Effector memory CD8-positive, alpha-beta T cell (primary cell): Measurements from ENCODE around the gene ZCCHC3.
A peak's percentile ranks its signal among the peaks of the same experiment; 100 is the strongest.
"Not testable (repeated sequence)": the region's sequence is repeated elsewhere in the genome, so short reads cannot be mapped to it uniquely, and the experiment has no call there.

Experiments used
- ATAC-seq: fragments of 150-1000 bp; cut with Tn5 transposase; replicated peaks from 2 replicates; pipeline ENCODE4 v1.10.0; 2021; ENCODE audit warnings: mild to moderate bottlenecking, moderate library complexity
- DNase-seq, 3 experiments: peaks; one replicate each; pipeline ENCODE4 v3.0.0; 2021
- H3K27ac Mint-ChIP-seq, 2 donors: one replicate each; pipeline ENCODE4 v1.8.0; 2022; ENCODE audit warnings: mild to moderate bottlenecking in 2 of 2, mixed read lengths in 2 of 2, moderate library complexity in 2 of 2
- H3K27me3 Mint-ChIP-seq, 2 donors: one replicate each; pipeline ENCODE4 v1.8.0; 2022; ENCODE audit warnings: mixed read lengths in 2 of 2
- H3K36me3 Mint-ChIP-seq: one replicate; pipeline ENCODE4 v1.8.0; 2022; ENCODE audit warnings: mild to moderate bottlenecking, moderate library complexity, mixed read lengths; ENCODE audit not compliant: insufficient read depth
- H3K4me1 Mint-ChIP-seq, 2 donors: one replicate each; pipeline ENCODE4 v1.8.0; 2022; ENCODE audit warnings: low read depth in 2 of 2, mixed read lengths in 2 of 2
- H3K4me3 Mint-ChIP-seq, 2 donors: one replicate each; pipeline ENCODE4 v1.8.0; 2022; ENCODE audit warnings: mild to moderate bottlenecking in 2 of 2, mixed read lengths in 2 of 2, moderate library complexity in 2 of 2
- H3K9me3 Mint-ChIP-seq, 2 donors: one replicate each; pipeline ENCODE4 v1.8.0; 2022; ENCODE audit warnings: mixed read lengths in 2 of 2
- total RNA-seq, 9 experiments: gene quantifications; one replicate each; lab custom pipeline; 2026; lab: John Stamatoyannopoulos, UW

The ZCCHC3 gene, protein sequence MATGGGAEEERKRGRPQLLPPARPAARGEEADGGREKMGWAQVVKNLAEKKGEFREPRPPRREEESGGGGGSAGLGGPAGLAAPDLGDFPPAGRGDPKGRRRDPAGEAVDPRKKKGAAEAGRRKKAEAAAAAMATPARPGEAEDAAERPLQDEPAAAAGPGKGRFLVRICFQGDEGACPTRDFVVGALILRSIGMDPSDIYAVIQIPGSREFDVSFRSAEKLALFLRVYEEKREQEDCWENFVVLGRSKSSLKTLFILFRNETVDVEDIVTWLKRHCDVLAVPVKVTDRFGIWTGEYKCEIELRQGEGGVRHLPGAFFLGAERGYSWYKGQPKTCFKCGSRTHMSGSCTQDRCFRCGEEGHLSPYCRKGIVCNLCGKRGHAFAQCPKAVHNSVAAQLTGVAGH
- total RNA-seq: 26.5 to 48.7 (median 37.8) reads per million in 9 experiments

DNA sequence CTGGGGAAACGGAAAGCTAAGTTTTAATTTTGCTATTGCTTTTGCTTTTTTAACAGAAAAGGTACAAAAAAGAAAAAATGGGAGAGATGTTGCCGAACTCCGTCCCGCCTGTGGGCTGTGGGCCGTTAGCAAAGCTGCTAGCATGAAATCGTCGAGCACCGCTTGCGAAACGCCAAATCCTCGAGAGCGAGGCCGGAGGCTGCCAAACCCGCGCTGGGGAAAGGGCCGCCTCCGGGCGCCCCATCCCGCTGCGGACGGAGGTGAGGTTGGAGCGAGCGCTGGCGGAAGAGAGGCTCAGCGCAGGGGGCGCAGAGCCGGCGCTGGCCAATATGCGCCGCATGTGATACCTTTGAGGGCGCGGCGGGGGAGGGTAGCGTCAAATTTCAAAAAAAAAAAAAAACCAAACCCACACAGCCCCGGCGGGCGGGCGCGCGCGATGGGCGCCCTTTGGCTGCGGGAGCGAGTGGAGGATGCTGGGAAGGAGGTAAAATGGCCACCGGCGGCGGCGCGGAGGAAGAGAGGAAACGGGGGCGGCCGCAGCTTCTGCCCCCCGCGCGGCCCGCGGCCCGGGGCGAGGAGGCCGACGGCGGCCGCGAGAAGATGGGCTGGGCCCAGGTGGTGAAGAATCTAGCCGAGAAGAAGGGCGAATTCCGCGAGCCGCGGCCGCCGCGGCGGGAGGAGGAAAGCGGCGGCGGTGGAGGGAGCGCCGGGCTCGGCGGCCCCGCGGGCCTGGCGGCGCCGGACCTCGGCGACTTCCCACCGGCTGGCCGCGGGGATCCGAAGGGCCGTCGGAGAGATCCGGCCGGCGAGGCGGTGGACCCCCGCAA, at the start of gene ZCCHC3:
Gene ZCCHC3, plus strand, starts transcription at position 473 of the 827 bp plus-strand sequence. Its CDS starts 17 bp downstream, at position 490.
- Mint-ChIP-seq H3K36me3 (peaks cover 24% of the 10 kb centered on the region), H3K9me3 (no peaks in the 10 kb centered on the region), H3K27ac (peak within 1 kb of the TSS; percentile 98 to 100), H3K4me3 (peak within 1 kb of the TSS; percentile 99 to 100), H3K27me3 (no peaks in the 10 kb centered on the region), H3K4me1 (peaks cover 35% of the 10 kb centered on the region in 2 donors)
- DNase-seq (peak; percentile 76 to 78 (median 76)), ATAC-seq (peak; percentile 89)

DNA sequence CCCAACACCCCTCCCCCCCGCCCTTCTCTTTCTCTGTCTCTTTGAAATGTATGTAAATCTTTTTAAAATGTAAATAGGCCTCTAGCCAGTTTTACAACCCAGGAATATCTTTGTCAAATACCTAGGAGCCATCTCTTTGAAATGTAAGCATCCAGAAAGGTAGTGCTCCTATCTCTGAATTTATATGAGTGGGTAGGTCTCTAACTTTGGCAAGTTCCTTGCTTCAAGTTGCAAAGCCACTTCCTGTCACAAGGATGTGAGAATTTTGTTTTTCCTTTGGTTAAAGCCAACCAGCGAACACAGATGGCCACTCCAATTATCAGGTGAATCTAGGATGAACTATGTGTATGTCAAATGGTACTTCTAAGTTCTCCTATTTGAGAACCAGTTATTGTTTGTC, 46.0 kb upstream of the ZCCHC3 start:
- Mint-ChIP-seq H3K4me1 (peaks cover 5% of the 10 kb centered on the region in 2 donors), H3K4me3 (no peak overlapping the region), H3K36me3 (peaks cover 3% of the 10 kb centered on the region), H3K27ac (no peak overlapping the region), H3K9me3 (no peaks in the 10 kb centered on the region), H3K27me3 (peaks cover 13 to 18% of the 10 kb centered on the region in 2 donors)
- DNase-seq (no peak), ATAC-seq (no peak)

DNA sequence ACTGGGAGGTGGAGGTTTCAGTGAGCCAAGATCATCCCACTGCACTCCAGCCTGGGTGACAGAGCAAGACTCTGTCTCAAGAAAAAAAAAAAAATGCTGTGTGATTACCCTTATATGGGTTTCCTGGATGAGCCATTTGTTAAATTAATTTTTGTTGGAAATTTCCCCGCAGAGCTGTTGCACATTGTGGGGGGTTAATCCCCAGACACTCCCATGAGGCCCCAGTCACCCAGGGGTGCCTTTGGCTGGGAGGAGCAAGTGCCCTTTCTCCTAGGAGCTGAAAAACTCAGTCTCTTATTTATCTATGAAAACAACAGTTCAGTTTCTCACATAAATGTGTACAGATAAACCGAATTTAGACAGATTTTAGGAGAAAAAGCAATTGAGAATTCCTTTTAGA, 44.6 kb upstream of the ZCCHC3 start:
- Mint-ChIP-seq H3K9me3 (no peaks in the 10 kb centered on the region), H3K27me3 (peaks cover 7 to 23% of the 10 kb centered on the region in 2 donors), H3K36me3 (peaks cover 3% of the 10 kb centered on the region), H3K4me3 (no peak overlapping the region), H3K27ac (no peak overlapping the region), H3K4me1 (peaks cover 5% of the 10 kb centered on the region in 2 donors)
- no peak for ATAC-seq
- no peak for DNase-seq

DNA sequence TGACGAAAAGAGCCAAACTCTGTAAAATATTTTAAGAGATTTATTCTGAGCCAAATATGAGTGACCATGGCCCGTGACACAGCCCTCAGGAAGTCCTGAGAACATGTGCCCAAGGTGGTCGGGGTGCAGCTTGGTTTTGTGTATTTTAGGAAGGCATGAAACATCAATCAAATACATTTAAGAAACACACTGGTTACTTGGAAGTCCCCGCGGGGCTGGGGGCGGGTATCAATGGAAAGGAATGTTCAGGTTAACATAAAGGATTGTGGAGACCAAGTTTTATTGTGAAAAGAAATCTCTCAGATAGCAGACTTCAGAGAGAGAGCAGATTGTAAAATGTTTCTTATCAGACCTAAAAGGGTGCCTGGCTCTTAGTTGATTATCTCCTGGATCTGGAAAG, 43.9 kb upstream of the ZCCHC3 start:
- H3K4me1 Mint-ChIP-seq, H3K27ac Mint-ChIP-seq, ATAC-seq, H3K4me3 Mint-ChIP-seq, H3K9me3 Mint-ChIP-seq, H3K36me3 Mint-ChIP-seq, DNase-seq: not testable (repeated sequence)
- H3K27me3 Mint-ChIP-seq: peaks cover 7 to 29% of the 10 kb centered on the region in 2 donors

DNA sequence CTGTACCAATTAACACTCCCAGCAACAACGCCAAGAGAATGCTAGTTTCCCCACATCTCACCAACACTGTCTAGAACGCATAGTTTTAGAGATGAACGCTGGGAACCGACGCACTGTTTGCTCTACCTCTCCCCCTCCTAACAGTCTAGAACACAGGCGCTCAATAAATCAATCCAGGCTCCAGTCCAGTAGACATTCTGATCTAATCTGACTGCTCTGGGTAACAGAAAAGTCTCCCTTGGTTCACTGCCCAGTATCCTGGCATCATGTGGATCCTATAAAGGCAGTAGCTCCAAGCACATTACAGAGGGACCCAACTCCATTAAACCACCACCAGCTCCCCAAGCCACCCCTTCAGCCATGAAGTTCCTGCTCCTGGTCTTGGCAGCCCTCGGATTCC, 40.0 kb upstream of the ZCCHC3 start, which contains the start of gene DEFB132:
Gene DEFB132, plus strand, starts transcription at position 306 of the 400 bp plus-strand sequence. Its CDS starts 55 bp downstream, at position 361.
- Mint-ChIP-seq H3K36me3 (no peaks in the 10 kb centered on the region), H3K9me3 (no peaks in the 10 kb centered on the region), H3K4me1 (no peaks in the 10 kb centered on the region), H3K27me3 (peaks cover 8 to 54% of the 10 kb centered on the region in 2 donors), H3K4me3 (no peak within 1 kb of the TSS), H3K27ac (no peak within 1 kb of the TSS)
- DNase-seq: no peak
- no peak for ATAC-seq

DNA sequence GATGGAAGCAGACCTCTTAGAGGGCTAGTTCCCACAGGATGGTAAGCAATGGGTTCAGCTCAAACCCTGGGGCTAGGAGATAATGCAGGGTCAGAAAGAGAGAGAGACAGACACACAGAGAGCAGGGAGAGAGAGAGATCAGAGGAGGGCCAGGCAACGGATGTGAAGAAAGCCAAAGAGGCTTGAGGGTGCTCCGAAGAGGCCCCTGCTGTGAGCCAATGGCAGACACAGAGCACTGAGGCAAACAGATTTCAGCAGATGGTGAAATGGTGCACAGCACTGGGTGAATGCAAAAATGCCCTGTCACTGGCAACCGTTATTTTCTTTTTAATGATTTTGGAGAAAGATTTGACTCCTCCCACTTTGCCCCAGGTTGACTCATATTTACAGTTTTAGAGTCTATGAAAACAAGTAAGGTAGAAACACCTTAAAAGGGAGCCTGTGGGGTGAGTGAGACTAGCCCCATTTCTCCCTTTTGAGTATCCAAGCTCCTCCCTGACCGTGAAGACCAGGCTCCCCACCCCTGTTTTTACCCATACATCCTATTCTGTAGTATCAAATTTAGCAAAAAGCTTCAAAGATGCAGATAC, 39.0 kb upstream of the ZCCHC3 start:
- H3K36me3 Mint-ChIP-seq: no peaks in the 10 kb centered on the region
- no peaks in the 10 kb centered on the region for H3K9me3 Mint-ChIP-seq
- no peak for ATAC-seq
- H3K4me3 Mint-ChIP-seq: no peak overlapping the region
- no peak overlapping the region for H3K27ac Mint-ChIP-seq
- H3K4me1 Mint-ChIP-seq: no peaks in the 10 kb centered on the region
- H3K27me3 Mint-ChIP-seq: peaks cover 8 to 50% of the 10 kb centered on the region in 2 donors
- DNase-seq: no peak

DNA sequence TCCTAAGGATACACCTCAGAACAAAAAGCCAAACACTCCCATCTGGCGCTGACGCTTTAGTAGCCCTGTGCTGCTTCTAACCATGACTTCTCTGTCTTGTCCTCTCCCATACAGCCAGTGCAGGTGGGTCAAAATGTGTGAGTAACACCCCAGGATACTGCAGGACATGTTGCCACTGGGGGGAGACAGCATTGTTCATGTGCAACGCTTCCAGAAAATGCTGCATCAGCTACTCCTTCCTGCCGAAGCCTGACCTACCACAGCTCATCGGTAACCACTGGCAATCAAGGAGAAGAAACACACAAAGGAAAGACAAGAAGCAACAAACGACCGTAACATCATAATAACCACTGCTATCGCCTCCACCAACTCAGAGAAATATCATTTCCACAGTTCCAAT, 38.4 kb upstream of the ZCCHC3 start:
- H3K36me3 Mint-ChIP-seq: no peaks in the 10 kb centered on the region
- no peaks in the 10 kb centered on the region for H3K9me3 Mint-ChIP-seq
- no peak overlapping the region for H3K27ac Mint-ChIP-seq
- H3K4me3 Mint-ChIP-seq: no peak overlapping the region
- no peaks in the 10 kb centered on the region for H3K4me1 Mint-ChIP-seq
- DNase-seq: no peak
- peaks cover 8 to 44% of the 10 kb centered on the region in 2 donors for H3K27me3 Mint-ChIP-seq
- no peak for ATAC-seq

DNA sequence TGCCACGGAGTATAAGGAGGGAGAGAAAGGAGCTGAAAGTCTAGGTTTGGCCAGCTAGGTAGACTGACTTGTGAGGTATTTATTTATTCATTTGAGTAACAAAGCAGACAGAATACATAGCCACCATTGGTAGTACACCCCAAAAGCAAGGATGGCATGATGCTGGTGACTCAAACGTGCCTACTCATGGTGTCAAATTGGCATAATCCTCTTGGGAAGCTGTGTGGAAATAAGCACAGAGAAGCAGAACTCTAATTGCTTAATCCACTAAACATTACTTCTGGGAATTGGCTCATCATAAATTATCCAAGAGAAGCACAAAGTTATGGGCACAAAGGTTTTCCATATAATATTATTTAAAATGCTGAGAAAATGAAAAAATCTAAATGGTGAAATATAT, 37.4 kb upstream of the ZCCHC3 start:
- no peak for DNase-seq

DNA sequence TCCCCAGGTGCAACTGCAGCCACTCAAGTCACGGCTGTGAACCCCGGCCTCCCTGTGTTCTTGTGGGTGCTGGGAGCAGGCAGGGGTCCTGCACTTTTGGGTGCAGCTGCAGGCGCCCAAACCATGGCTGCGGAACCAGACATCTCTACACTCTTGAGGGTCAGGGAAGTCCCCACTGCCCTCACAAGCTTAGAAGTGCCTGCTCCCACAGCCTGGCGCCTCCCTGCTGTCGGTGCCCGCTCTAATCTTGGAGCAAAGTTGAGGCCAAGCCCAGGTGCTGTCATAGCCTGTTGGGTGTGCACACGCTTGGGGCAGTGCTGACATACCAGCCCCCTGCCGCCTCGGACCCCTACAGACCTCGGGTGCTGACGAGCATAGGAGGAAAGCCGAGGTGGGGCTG, 33.7 kb upstream of the ZCCHC3 start:
- Mint-ChIP-seq H3K27me3 (peaks cover 21 to 35% of the 10 kb centered on the region in 2 donors), H3K9me3 (no peaks in the 10 kb centered on the region), H3K4me3 (no peak overlapping the region), H3K4me1 (peaks cover 9 to 10% of the 10 kb centered on the region in 2 donors), H3K36me3 (peaks cover 8% of the 10 kb centered on the region), H3K27ac (no peak overlapping the region)
- ATAC-seq (no peak), DNase-seq (no peak)

More for the DNA sequence above, 37.4 kb upstream of the ZCCHC3 start:
- ATAC-seq: no peak
- Mint-ChIP-seq H3K27me3 (peaks cover 8 to 36% of the 10 kb centered on the region in 2 donors), H3K27ac (no peak overlapping the region), H3K4me1 (no peaks in the 10 kb centered on the region), H3K36me3 (no peaks in the 10 kb centered on the region), H3K9me3 (no peaks in the 10 kb centered on the region), H3K4me3 (no peak overlapping the region)

DNA sequence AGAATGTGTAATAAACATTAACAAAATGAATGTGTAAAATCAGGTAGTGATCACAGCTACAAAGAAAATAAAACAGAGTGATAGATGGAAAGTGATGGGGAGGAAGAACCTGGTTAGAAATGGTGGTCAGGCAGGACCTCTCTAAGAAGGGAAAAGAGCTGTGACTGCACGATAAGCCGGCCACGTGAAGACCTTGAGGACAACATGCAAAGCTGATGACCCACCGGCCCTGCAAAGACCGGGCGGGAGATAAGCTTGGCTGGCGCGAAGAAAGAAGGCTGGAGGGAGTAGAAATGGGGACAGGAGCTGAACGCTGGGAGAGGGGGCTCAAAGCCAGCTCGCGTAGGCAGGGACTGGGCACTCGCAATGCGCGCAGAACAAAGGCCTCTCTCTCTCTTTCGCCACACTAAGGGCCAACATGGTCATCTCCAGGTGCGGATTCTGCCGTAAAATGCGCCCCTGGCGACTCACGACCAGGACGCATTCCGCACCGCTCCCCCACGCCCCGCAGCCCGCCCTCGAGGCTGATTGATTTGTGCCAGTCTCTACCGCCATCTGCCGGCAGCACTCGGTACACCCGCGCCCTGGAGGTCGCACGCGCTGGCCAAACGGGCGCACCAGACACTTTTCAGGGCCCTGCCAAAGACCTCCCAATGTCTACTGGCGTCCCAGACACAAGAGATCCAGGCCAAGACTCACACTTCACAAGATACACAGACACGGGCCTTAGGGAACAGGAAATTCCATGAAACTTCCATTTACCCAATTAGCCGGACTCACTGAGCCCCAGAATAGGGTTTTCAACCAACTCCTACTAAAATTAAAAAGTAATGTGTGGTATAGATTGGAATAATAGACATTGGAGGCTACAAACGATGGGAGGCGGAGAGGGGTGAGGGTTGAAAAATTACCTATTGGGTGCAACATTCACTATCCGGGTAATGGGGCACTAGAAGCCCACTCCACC, 30.5 kb upstream of the ZCCHC3 start:
- peaks cover 9 to 10% of the 10 kb centered on the region in 2 donors for H3K4me1 Mint-ChIP-seq
- H3K4me3 Mint-ChIP-seq: peak overlapping the region; percentile 73 to 88
- DNase-seq (peak; percentile 86 to 88 (median 86)), ATAC-seq (peak; percentile 100)
- H3K27me3 Mint-ChIP-seq: peaks cover 13 to 14% of the 10 kb centered on the region in 2 donors
- peaks cover 8% of the 10 kb centered on the region for H3K36me3 Mint-ChIP-seq
- H3K9me3 Mint-ChIP-seq: no peaks in the 10 kb centered on the region
- no peak overlapping the region for H3K27ac Mint-ChIP-seq

DNA sequence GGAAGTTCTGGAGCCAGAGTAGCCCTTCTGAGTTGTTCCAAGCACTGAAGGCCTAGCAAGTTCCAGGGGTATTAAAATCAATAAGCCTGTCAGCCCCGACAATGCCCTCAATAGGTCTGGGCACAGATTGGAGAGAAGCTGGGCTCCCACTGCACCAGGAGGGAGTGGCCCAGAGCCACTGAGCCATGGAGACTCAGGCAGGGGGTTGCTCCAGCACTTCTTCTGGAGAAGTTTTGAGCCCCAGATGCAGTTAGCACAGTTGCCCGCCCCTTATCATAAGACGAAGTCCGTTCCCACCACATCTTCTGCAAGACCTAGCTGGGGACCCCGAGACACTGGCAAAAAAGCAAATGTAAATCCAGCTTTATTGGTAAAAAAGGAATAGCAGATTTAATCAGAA, 26.9 kb upstream of the ZCCHC3 start:
- Mint-ChIP-seq H3K27me3 (peaks cover 13 to 14% of the 10 kb centered on the region in 2 donors), H3K36me3 (peaks cover 8% of the 10 kb centered on the region), H3K4me1 (peaks cover 9 to 10% of the 10 kb centered on the region in 2 donors), H3K27ac (no peak overlapping the region), H3K4me3 (no peak overlapping the region), H3K9me3 (no peaks in the 10 kb centered on the region)
- DNase-seq (no peak), ATAC-seq (no peak)

DNA sequence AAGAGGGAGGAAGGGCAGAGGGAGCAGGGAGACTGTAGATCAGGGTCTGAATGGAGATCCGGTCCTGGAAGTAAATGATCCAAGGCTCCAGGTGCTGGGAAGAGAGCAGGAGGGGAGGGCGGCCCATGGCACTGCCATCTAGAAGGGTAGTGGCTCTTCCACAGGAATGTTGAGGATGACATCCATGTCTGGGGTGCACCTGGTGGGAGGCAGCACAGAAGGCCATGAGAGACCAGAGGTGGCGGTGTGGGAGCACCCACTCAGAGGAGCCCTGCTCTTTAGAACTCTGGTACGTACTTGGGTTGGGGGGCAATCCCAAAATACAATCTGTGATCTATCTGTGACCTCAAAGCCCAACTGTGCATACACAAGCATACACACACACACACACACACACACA, 26.3 kb upstream of the ZCCHC3 start:
- peaks cover 10 to 12% of the 10 kb centered on the region in 2 donors for H3K27me3 Mint-ChIP-seq
- no peak overlapping the region for H3K27ac Mint-ChIP-seq
- peaks cover 9 to 10% of the 10 kb centered on the region in 2 donors for H3K4me1 Mint-ChIP-seq
- H3K36me3 Mint-ChIP-seq: peaks cover 8% of the 10 kb centered on the region
- no peaks in the 10 kb centered on the region for H3K9me3 Mint-ChIP-seq
- DNase-seq (no peak), ATAC-seq (no peak)
- no peak overlapping the region for H3K4me3 Mint-ChIP-seq
